Stimulated activated CD8-positive, alpha-beta memory T cell treated with anti-CD3 and anti-CD28 coated beads, Interleukin-2, amount 100 ng/mL, for 1 hour (primary cell): ENCODE data around the gene TMEM120A.
"Not testable (repeated sequence)": the region's sequence is repeated elsewhere in the genome, so short reads cannot be mapped to it uniquely, and the experiment has no call there.

Experiments
- DNase-seq, 2 donors: peaks; one replicate each; pipeline ENCODE4 v3.0.0-alpha.2; 2020; ENCODE audit warnings: low read depth in 2 of 2

Gene TMEM120A

DNA sequence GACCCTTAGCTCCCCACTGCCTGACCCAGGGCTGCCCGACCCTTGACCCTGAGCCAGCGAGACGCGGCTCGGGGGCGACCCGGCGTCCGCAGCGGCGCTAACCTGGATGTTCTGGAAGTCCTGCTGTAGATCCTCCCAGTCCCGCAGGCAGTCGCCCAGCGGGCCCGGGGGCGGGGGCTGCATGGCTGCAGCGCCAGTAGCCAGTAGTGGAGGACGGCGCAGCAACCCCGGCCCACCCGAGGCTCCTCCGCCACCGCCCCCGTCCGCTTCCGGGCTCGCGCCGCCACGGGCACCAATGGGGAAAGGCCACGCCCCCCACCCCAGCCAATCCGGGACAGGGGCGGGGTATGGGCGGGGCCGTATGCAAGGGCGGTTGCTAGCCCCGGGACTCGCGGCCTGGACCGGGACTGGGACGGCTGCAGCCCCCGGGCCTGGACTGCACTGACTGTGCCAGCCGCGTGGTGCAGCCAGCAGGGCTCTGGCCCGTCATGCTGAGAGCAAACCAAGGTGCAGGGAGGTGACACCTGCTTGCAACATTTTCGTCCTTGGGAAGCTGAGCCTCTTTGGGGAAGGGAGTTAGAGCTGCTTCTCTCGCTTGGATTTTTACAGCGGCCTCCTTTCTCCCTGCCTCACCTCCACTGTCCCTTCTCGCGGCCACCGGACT lies at the start of gene TMEM120A:
TSS of gene TMEM120A (minus strand) at position 208 of the 664 bp plus-strand sequence. CDS start at position 183, 25 bp downstream.
- DNase-seq = peak; percentile 85 to 93

DNA sequence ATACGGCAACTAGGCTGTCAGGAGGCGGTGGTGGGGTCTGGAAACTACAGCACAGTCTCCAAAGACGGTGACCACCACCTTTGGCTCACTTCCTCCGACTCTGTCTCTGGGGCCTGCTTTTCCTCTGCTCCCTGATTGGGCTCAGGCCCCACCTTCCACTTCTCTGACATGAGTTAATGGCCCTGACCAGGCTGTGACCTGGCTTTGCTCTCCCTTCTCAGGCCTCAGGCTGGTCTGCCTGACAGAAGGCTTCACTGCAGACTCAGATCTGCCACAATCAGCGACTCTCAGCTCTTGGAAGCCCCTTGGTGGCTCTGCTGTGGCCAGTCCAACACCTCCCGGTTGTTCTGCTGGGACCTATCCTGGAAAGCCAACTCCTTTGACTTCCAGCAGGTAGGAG lies 45.7 kb upstream of the TMEM120A start:
- no peak for DNase-seq

DNA sequence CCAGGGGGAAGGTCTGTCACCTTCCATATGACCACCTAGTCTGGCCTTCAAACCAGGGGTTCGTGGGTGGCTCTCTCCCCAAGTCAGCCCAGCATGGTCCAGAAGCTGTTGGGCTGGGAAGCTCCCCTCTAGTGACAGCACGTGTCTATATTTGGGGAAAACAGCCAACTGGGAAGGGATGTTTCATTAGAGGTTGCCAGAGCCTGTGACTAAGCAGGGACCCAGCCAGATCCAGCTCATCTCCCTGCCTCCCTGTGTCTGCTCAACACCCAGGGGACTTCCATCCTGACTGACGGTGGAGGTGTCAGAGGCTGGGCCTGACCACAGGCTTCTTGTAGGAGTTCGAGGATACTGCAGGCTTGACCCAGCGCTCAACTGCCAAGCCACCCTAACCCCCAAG lies 42.9 kb upstream of the TMEM120A start:
- no peak for DNase-seq

DNA sequence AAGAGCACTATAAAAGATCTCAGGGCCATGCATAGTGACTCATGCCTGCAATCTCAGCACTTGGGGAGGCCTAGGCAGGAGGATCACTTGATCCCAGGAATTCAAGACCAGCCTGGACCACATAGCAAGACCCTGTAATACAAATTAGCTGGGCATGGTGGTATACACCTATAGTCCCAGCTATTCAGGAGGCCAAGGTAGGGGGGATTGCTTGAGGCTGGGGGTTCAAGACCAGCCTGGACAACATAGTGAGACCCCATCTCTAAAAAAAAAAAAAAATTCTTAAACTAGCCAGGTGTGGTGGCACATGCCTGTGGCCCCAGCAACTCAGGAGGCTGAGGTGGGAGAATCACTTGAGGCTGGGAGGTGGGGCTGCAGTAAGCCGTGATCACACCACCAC lies 37.6 kb upstream of the TMEM120A start:
- DNase-seq = no peak

DNA sequence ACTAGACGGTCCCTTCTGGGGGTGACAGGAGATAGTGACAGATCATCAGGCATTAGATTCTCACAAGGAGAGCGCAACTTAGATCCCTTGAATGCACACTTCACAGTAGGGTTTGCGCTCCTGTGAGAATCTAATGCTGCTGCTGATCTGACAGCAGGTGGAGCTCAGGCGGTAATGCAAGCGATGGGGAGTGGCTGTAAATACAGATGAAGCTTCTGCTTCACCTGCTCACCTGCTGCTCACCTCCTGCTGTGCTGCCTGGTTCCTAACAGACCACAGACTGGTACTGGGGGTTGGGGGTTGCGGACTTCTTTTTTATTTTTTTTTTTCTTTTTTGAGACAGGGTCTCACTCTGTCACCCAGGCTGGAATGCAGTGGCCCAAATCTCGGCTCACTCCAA lies 35.3 kb upstream of the TMEM120A start:
- DNase-seq = not testable (repeated sequence)

DNA sequence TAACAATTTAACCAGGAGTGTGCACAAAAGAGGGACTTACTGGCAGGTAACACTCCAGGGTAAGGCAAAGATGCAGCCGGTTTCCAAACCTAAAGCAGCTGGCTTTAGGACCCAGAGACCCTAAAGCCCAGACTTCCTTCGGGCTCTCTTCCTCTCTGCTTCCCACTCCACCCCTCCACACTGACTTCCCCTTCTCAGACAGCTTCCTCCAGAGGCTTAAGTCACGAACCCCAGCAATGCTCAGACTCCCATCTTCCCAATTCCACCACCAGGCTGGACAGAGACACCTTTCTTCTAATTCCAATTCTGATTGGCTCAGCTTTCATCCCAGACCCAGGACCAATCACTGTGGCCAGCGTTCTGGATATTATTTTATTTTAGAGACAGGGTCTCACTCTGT lies 28.6 kb upstream of the TMEM120A start:
- DNase-seq = no peak

DNA sequence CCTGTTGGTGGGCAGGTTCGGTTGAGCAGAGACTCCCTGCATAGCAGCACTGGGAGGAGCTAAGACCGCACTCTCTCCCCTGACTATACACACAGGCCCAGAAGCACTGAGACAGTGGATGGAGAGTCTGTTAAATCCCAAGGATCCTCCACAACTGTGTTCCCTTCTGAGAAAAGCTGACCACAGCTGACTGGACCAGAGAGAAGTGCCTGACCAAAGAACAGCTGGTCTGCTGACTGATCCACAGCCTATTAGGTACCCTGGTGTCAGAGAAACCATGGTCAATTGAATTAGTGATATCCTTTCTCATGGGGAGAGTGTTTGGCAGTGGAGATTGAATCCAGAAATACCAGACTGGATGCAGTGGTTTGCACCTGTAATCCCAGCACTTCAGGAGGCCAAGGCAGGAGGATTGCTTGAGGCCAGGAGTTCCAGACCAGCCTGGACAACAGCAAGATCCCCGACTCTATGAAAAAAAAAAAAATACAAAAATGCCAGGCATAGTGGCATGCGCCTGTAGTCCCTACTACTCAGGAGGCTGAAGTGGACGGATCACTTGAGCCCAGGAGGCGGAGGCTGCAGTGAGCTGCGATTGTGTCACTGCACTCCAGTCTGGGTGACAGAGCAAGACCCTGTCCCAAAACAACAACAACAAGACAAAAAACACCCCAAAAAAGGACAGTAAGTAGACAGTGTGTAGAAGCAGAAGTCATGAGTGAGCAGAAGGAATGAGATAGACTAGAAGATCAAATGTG lies 27.8 kb upstream of the TMEM120A start:
- no peak for DNase-seq

DNA sequence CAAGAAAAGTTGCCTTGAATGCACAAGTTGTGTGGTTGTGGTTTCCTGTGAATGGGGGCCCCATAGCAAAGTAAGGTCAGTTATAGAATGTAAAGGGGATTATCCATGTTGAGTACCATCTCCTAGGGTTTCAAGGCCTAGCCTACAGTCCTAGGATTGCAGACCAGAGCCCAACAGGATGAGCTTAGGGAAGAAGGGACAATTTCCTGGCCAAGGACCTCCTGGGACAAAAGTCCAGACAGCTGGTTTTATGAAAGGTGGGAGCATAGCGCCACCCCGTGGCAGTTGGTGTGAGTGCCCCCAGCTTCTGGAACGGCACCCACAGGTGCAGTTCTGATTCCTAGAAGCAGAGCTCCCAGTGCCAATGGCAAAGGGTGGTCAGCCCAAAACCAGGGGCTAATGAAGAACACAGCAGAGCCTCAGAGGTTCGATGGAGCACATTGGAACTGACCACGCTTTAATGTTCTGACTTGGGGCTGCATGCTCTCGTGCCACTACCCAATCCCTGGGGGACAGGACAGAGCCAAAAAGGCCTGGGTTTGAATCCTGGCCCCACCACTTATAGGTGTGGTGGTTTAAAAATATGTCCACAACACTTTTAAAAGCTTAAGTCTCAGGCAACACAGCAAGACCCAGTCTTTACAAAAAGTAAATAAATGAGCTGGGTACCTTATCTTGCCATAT lies 25.8 kb upstream of the TMEM120A start:
- peak; percentile 24 to 48 for DNase-seq

DNA sequence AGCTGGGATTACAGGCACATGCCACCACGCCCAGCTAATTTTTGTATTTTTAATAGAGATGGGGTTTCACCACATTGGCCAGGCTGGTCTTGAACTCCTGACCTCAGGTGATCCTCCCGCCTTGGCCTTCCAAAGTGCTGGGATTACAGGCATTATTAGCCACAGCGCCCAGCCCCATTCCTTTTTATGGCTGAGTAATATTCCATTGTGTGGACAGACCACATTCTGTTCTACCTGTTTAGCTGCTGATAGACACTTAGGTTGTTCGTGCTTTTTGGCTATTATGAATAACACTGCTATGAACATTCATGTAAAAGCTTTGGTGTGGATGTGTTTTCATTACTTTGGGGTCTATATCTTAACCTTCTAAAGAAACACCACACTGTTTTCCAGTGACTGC lies 24.1 kb upstream of the TMEM120A start:
- not testable (repeated sequence) for DNase-seq

DNA sequence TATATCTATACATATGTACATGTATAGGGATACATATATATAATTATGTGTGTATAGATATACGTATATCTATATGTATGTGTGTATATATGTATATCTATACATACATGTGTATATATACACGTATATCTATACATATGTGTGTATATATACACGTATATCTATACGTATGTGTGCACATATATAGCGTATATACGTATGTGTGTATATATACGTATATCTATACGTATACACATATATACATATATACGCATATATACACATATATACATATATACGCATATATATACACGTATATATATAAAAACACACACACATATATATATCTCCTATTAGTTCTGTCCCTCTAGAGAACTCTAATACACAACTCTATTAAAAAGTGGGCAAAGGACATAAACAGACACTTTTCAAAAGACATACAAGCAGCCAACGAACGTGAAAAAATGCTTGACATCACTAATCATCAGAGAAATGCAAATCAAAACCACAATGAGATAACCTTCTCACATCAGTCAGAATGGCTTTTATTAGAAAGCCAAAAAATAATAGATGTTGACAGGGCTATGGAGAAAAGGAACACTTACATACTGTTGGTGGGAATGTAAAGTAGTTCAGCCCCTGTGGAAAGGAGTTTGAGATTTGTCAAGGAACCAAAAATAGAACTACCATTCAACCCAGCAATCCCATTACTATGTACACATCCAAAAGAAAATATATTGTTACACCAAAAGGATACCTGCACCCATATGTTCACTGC lies 22.0 kb upstream of the TMEM120A start:
- no peak for DNase-seq

DNA sequence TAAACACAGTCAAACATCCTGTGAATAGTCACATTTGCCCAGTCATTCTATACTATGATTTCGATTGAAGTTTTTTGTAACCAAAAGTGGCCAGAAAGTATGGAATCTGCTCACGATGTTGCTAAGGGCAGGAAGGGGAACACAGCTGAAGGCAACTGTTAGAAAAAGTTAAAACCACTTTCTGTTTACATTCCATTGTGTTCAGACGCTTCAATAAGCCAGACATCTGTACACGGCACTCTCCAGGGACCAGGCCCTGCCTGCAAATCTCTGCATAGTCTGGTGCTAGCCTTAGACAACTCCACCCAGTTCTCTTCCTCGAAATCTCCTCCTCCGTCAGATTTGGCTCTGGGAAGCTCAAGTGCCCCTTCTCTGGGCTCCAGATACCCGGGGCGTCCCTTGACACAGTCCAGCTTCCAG lies 17.1 kb upstream of the TMEM120A start:
- DNase-seq = no peak

DNA sequence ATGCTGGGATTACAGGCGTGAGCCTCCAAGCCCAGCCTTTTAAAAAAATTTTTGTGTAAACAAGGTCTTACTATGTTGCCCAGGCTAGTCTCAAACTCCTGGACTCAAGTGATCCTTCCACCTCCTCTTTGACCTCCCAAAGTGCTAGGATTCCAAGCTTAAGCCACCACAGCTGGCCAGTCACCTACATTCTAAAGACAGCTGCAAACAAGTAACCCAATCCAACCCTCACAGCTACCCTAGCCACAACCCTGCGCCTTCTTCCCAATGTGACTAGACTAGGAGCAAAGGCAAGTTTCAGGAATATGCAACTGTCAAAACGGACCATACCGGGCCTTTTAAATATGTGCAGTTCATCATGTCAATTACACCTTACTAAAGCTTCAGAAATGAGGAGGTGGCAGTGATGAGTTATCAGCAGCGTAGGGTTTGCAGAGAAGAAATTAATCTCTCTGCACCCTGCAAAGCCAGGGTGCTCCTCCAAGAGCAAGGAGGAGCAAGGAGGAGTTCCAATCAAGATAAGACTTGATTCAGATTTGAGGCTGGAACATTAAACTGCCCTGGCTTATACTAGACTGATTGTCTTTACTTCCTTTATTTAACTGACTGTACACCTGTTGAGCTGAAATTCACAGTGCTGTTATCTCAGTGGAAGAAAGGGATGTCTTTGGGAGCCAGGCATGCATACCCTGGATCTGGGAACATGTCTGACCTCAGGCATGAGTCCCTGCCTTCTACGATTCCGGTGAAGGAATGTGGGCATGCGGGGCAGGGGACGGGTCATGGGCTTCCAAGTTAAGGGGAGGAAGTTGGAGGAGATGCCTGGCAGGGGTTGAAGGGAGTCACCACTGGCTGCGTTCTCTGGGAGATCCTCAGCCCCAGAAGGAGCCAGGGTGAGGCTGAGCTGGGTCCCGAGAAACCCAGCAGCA lies 15.5 kb upstream of the TMEM120A start:
- no peak for DNase-seq

DNA sequence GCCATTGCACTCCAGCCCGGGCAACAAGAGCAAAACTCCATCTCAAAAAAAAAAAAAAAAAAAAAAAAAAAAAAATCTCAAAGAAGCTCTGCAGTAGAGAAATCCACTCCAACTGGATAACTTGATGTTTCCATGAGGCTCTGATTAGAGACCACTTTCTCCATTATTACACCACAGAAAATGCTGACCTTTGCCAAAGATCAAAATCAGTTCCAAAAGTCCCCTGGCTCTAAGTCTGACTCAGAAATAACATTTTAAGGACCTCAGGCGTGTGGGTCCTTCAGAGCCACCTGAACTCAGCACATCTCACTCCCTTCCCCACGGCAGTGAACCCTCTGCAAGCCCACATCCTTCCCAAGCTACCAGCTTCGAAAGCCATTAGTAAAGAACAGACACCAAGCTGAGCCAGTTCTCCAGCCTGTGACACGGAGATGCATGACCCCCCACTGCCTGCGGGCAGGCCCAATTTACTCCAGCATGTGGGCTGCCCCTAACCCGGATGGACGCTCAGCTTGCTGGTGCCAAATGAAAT lies 13.8 kb upstream of the TMEM120A start:
- no peak for DNase-seq

DNA sequence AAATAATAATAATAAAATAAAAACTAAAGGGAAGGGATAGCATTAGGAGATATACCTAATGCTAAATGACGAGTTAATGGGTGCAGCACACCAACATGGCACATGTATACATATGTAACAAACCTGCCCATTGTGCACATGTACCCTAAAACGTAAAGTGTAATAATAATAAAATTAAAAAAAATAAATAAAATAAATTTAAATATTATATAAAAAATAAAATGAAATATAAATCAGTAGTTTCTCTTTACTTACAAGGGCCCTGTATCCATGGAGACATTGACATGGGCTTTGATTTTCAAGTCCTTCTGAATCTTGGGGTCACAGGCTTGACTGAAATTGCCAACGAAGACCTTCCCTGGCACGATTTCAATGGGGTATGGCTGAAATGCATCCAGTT lies 10.6 kb upstream of the TMEM120A start:
- DNase-seq = not testable (repeated sequence)

DNA sequence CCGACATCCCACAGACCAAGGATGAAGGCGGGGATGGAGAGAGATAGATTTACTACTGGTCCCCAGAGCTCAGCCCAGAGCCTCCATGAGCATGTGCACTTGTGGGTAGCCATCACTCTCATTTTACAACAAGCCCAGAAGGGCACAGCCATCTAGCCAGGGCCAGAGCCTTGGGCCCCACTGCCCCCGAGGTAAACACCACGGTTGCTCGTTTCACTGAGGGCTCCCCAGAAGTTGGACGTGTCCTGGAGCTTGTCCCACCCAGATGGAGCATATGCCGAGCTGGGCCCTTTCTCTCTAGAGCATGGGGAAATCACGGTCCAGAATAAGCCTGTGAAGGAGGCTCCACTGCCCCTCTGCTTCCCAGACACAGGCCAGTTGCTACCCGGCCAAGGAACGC lies 9.0 kb upstream of the TMEM120A start:
- no peak for DNase-seq

DNA sequence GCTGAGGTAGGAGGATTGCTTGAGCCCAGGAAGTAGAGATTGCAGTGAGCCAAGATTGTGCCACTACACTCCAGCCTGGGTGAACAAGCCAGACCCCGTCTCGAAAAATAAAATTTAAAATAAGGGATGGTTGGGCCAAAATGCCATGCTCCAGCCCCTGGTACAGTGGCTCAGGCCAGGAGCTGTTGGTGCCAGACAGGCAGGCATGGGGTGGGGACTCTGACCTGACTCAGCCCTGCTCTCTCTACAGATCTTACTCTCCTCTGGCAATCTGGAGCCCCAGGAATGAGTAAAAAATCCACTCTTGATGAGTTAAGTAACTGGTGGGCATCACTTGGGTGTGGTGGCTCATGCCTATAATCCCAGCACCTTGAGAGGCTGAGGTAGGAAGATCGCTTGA lies 8.4 kb upstream of the TMEM120A start:
- DNase-seq = no peak

DNA sequence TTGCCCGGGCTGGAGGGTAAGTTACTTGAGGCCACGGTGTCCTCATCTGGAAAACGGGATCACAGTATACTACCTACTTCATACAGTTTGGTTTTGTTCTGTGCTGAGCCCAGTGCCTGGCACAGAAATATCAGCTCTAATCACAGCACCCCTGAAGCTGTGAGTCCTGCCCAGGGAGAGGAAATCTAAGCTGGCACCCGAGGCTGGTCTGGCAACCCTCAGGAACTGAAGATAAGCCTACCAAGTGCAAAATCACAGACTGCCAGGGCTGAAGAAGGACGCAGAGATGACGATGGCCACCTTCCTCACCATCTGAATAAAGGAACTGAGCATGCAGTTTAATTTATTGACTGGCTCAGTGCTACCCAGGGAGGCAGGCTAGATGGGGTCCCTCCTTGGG lies 7.7 kb upstream of the TMEM120A start:
- no peak for DNase-seq

DNA sequence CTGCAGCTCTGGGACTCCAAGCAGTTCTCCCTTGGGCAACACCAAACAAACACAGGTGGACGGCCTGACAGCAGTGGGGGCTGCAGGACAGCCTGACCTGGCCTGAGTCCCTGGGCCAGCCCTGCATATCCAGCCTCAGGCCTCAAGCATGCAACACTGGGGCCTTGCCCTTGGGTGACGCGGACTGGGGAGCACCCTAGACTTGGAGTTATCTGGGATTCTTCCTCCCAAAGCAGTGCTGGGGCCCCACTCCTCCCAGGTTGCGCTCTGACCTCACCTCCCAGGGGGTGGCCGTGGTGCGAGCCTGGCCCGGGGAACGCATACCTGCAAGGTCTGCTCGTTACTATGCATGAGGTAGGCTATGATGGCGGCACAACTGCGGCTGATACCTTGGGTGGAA lies 6.2 kb upstream of the TMEM120A start:
- no peak for DNase-seq

DNA sequence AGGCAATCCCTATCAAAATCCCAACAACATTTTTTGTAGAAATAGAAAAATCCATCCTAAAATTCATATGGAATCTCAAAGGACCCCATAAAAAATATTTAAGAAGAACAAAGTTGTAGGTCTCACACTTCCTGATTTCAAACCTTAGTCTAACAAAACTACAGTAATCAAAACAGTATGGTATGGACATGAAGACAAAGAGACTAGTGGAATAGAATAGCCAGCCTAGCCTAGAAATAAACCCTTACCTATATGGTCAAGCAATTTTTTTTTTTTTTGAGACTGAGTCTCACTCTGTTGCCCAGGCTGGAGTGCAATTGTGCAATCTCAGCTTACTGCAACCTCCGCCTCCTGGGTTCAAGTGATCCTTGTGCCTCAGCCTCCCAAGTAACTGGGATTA lies 3.6 kb upstream of the TMEM120A start:
- DNase-seq = no peak

DNA sequence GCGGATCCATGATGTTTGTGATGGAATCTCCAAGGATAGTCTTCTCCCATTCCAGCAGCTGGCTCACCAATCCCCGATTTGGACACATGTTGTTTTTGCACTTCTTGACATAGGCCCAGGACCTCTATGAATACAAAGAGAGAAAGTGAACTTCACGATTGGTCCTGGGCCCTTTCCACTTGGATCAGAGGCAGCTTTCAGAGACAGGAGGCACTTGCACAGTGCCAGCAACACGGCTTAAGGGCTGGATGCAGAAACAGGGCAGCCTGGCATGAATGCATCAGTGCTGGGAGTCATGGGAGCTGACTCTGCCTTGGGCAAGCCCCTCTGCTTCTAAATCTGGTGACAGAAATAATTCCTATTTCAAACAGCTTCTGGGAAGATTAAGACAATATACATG lies 2.1 kb upstream of the TMEM120A start:
- no peak for DNase-seq

DNA sequence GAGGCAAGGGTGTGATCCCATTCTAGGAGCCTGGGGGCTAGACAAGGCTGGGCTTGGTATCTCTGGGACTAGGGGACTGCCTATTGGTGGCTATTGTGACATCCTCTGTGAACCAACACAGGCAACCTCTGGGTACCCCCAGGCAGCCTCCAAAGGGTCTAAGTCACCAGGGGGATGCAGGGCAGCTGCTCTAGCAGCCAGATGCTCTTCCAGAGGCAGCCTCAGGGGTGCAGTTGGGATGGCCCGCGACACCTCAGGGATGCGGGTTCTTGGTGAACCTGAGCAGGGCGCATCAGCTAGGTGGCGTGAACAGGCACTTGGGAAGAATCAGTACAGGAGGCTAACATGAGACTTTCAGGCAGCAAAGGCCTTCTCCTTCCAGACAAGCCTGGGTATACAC lies 1.6 kb upstream of the TMEM120A start:
- no peak for DNase-seq
